PC-3 (cell line): Measurements from ENCODE around the gene TRIP12. TPM values are rescaled to one million over a fixed set of nuclear protein-coding genes. Genes with fewer than 3 reads are reported as not detected.

Experiments used
- ATAC-seq: fragments of 200-7000 bp; cut with Tn5 transposase; 2 replicates; pipeline ENCODE4 v1.9.1; 2020; ENCODE audit warnings: mild to moderate bottlenecking, moderate library complexity
- BruUV-seq: library from RNA; stranded (reverse); fragments of 400-500 nt; replicated peaks from 2 replicates; lab custom pipeline; 2021; lab: Mats Ljungman, UMichigan
- CTCF ChIA-PET: fragments of 300-600 bp; sonication (Branson Sonifier 250); formaldehyde crosslinking; loops from one replicate; lab custom pipeline; 2022; ENCODE audit warnings: antibody characterized with exemption; lab: Charles Lee
- POLR2A ChIA-PET: fragments of 300-600 bp; sonication (Branson Sonifier 250); formaldehyde crosslinking; loops from one replicate; lab custom pipeline; 2022; ENCODE audit warnings: antibody characterized with exemption; ENCODE audit not compliant: unreplicated experiment; lab: Charles Lee
- DNase-seq: peaks from one replicate; pipeline ENCODE4 v3.0.0-alpha.2; 2015
- H2AFZ ChIP-seq: fragments of 300-600 bp; sonication (generic); 2 replicates; pipeline ENCODE4 v1.6.0; 2016; ENCODE audit warnings: antibody characterized with exemption, low read length
- H3F3A ChIP-seq: fragments of 300-600 bp; sonication (generic); one replicate; pipeline ENCODE4 v1.6.0; 2017; ENCODE audit warnings: antibody characterized with exemption, low read length, control low read depth, mild to moderate bottlenecking; ENCODE audit not compliant: unreplicated experiment
- H3K27ac ChIP-seq: fragments of 300-600 bp; sonication (generic); 2 replicates; pipeline ENCODE4 v1.5.1; 2016; ENCODE audit warnings: mild to moderate bottlenecking, low read length
- H3K27me3 ChIP-seq: fragments of 300-600 bp; sonication (generic); 2 replicates; pipeline ENCODE4 v1.6.1; 2016; ENCODE audit warnings: low read length, mixed read lengths
- H3K36me3 ChIP-seq: fragments of 300-600 bp; sonication (generic); 2 replicates; pipeline ENCODE4 v1.6.1; 2016; ENCODE audit warnings: low read depth, mixed run types, low read length, mixed read lengths
- H3K4me1 ChIP-seq: fragments of 300-600 bp; sonication (generic); 2 replicates; pipeline ENCODE4 v1.5.1; 2016; ENCODE audit warnings: low read length; ENCODE audit not compliant: insufficient read depth
- H3K4me2 ChIP-seq: fragments of 300-600 bp; sonication (generic); 2 replicates; pipeline ENCODE4 v1.6.0; 2016; ENCODE audit warnings: low read length
- H3K4me3 ChIP-seq: fragments of 300-600 bp; sonication (generic); 2 replicates; pipeline ENCODE4 v1.5.1; 2016; ENCODE audit warnings: mild to moderate bottlenecking, low read length, mixed read lengths
- H3K79me2 ChIP-seq: fragments of 300-600 bp; sonication (generic); 2 replicates; pipeline ENCODE4 v1.6.1; 2017; ENCODE audit warnings: low read length, mixed read lengths
- H3K9ac ChIP-seq: fragments of 300-600 bp; sonication (generic); 2 replicates; pipeline ENCODE4 v1.6.0; 2016; ENCODE audit warnings: mild to moderate bottlenecking, low read length
- H3K9me2 ChIP-seq: fragments of 300-600 bp; sonication (generic); replicated peaks from 2 replicates; pipeline ENCODE4 v1.6.1; 2016; ENCODE audit warnings: mixed run types, low read length, mixed read lengths
- H3K9me3 ChIP-seq: fragments of 300-600 bp; sonication (generic); 2 replicates; pipeline ENCODE4 v1.6.1; 2016; ENCODE audit warnings: low read length, mixed read lengths
- H4K20me1 ChIP-seq: fragments of 300-600 bp; sonication (generic); 2 replicates; pipeline ENCODE4 v1.6.1; 2016; ENCODE audit warnings: low read length, mixed read lengths
- EZH2 ChIP-seq: fragments of 300-600 bp; sonication (generic); IDR thresholded peaks from one replicate; pipeline ENCODE4 v1.6.1; 2017; ENCODE audit warnings: antibody characterized with exemption, mild to moderate bottlenecking, low read length; ENCODE audit not compliant: unreplicated experiment
- EZH2phosphoT487 ChIP-seq: fragments of 300-600 bp; sonication (generic); IDR thresholded peaks from 2 replicates; pipeline ENCODE4 v1.6.1; 2018; ENCODE audit warnings: mild to moderate bottlenecking, antibody characterized with exemption, low read length, borderline replicate concordance
- intact Hi-C: fragments of 100-400 bp; cut with micrococcal nuclease; formaldehyde crosslinking; loops from 2 replicates; pipeline ENCODE4 v1.9.0; 2023
- total RNA-seq: library from RNA; depleted of rRNA; stranded (reverse); fragments of >200 nt; gene quantifications from 2 replicates; pipeline ENCODE4 v1.2.3, GENCODE V29; 2014
- TF ChIP-seq, protein P1 (sequence below): fragments of 300-600 bp; sonication (generic); conservative IDR thresholded peaks from 2 replicates; pipeline ENCODE4 v1.5.1; 2017; ENCODE audit warnings: antibody characterized with exemption, low read depth, mild to moderate bottlenecking, low read length

TRIP12 gene
- total RNA-seq, 1 experiment from 2014 or later, result 113 TPM

- POLR2A ChIA-PET, result no interaction called here
These were observed 21.4 kb upstream of the TRIP12 start for GRCh38 chr2:229943171-229943570.

DNA sequence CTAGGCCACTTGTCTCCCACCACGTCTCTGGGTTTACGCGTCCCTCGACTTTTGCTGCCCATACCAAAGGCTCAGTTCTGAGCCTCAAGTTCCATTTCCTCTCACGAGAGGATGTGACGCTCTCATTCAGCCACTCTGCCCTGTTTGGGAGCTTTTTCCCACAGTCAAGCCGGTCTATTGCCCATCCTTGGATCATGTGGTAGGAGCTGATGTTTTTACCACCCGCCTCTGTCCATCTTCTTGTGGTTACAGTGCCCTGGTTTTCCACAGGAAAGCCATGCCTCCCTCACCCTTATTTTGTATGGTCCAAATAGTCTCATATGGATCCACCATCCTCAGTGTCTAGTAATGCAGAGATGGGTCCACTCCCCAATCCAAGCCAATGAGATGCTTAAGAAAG is 20.9 kb upstream of the TRIP12 start:
- Histone ChIP-seq H3K9ac (no peak overlapping the region), H3K4me3 (no peak overlapping the region), H3K9me3 (no peaks in the 10 kb centered on the region), H3K9me2 (no peaks in the 10 kb centered on the region), H4K20me1 (no peaks in the 10 kb centered on the region), H3K27me3 (no peaks in the 10 kb centered on the region), H3K4me2 (no peak overlapping the region), H3K27ac (no peak overlapping the region), H3K36me3 (no peaks in the 10 kb centered on the region), H3F3A (no peaks in the 10 kb centered on the region), H2AFZ (no peak overlapping the region), H3K4me1 (no peaks in the 10 kb centered on the region), H3K79me2 (no peaks in the 10 kb centered on the region)
- TF ChIP-seq, protein P1, sequence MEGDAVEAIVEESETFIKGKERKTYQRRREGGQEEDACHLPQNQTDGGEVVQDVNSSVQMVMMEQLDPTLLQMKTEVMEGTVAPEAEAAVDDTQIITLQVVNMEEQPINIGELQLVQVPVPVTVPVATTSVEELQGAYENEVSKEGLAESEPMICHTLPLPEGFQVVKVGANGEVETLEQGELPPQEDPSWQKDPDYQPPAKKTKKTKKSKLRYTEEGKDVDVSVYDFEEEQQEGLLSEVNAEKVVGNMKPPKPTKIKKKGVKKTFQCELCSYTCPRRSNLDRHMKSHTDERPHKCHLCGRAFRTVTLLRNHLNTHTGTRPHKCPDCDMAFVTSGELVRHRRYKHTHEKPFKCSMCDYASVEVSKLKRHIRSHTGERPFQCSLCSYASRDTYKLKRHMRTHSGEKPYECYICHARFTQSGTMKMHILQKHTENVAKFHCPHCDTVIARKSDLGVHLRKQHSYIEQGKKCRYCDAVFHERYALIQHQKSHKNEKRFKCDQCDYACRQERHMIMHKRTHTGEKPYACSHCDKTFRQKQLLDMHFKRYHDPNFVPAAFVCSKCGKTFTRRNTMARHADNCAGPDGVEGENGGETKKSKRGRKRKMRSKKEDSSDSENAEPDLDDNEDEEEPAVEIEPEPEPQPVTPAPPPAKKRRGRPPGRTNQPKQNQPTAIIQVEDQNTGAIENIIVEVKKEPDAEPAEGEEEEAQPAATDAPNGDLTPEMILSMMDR, result no peak
- TF ChIP-seq EZH2 (no peak), EZH2phosphoT487 (no peak)
- BruUV-seq, result no TSS peak
- ATAC-seq (no peak), DNase-seq (no peak)
- ChIA-PET POLR2A (no interaction called here), CTCF (no interaction called here)
- intact Hi-C loops, result no loop called here

More at GRCh38 chr2:229943171-229943570, 21.4 kb upstream of the TRIP12 start:
- intact Hi-C loops, result no loop called here
- H2AFZ ChIP-seq, result no peak overlapping the region
- H3K9me2 ChIP-seq, result no peaks in the 10 kb centered on the region
- H3K9ac ChIP-seq, result no peak overlapping the region
- DNase-seq (no peak), ATAC-seq (no peak)
- H3K27ac ChIP-seq, result no peak overlapping the region
- H3F3A ChIP-seq, result no peaks in the 10 kb centered on the region
- H3K4me2 ChIP-seq, result no peak overlapping the region
- H3K9me3 ChIP-seq, result no peaks in the 10 kb centered on the region
- H3K4me3 ChIP-seq, result no peak overlapping the region
- BruUV-seq, result no TSS peak
- H3K27me3 ChIP-seq, result no peaks in the 10 kb centered on the region
- H4K20me1 ChIP-seq, result no peaks in the 10 kb centered on the region
- H3K79me2 ChIP-seq, result no peaks in the 10 kb centered on the region
- no peaks in the 10 kb centered on the region for H3K4me1 ChIP-seq
- H3K36me3 ChIP-seq, result no peaks in the 10 kb centered on the region
- CTCF ChIA-PET, result no interaction called here
- TF ChIP-seq, protein P1, result no peak
- TF ChIP-seq EZH2, result no peak
- TF ChIP-seq EZH2phosphoT487, result no peak

GRCh38 chr2:229937537-229937936 is 15.7 kb upstream of the TRIP12 start:
- Histone ChIP-seq H3K9me3 (no peaks in the 10 kb centered on the region), H3F3A (no peaks in the 10 kb centered on the region), H3K4me3 (no peak overlapping the region), H3K4me2 (no peak overlapping the region), H2AFZ (no peak overlapping the region), H3K79me2 (no peaks in the 10 kb centered on the region), H3K36me3 (no peaks in the 10 kb centered on the region), H3K27me3 (no peaks in the 10 kb centered on the region), H3K9me2 (no peaks in the 10 kb centered on the region), H4K20me1 (no peaks in the 10 kb centered on the region), H3K27ac (no peak overlapping the region), H3K4me1 (no peaks in the 10 kb centered on the region), H3K9ac (no peak overlapping the region)
- TF ChIP-seq, protein P1, result no peak
- TF ChIP-seq EZH2phosphoT487 (no peak), EZH2 (no peak)
- ChIA-PET POLR2A (no interaction called here), CTCF (no interaction called here)
- no TSS peak for BruUV-seq
- DNase-seq, result no peak
- no peak for ATAC-seq
- intact Hi-C loops, result no loop called here
